GM19240 (cell line): ENCODE results near the gene DUSP1.

Source experiments
- DNase-seq: peaks from one replicate; pipeline ENCODE4 v3.0.0; 2011; ENCODE audit warnings: low spot score; ENCODE audit not compliant: insufficient read length

The DUSP1 gene

GRCh38 chr5:172762214-172763119 lies 8.5 kb downstream of the DUSP1 start:
- DNase-seq: no peak

- no peak for DNase-seq
Observed at GRCh38 chr5:172760959-172761358, 10.0 kb downstream of the DUSP1 start.

- DNase-seq: no peak
Observed at GRCh38 chr5:172760136-172760535, 10.9 kb downstream of the DUSP1 start.

- DNase-seq: no peak
Observed at GRCh38 chr5:172758834-172759149, 12.2 kb downstream of the DUSP1 start.

GRCh38 chr5:172758077-172758833 lies 12.7 kb downstream of the DUSP1 start:
- DNase-seq: no peak

- no peak for DNase-seq
Observed at GRCh38 chr5:172757394-172758010, 13.5 kb downstream of the DUSP1 start.

GRCh38 chr5:172756764-172757393 lies 14.1 kb downstream of the DUSP1 start:
- DNase-seq: no peak

- no peak for DNase-seq
Observed at GRCh38 chr5:172754596-172755356, 16.2 kb downstream of the DUSP1 start.

GRCh38 chr5:172753101-172753500 lies 17.9 kb downstream of the DUSP1 start:
- no peak for DNase-seq

GRCh38 chr5:172751761-172752510 lies 19.1 kb downstream of the DUSP1 start:
- no peak for DNase-seq

GRCh38 chr5:172749881-172750633 lies 20.9 kb downstream of the DUSP1 start:
- DNase-seq: no peak

- DNase-seq: no peak
Observed at GRCh38 chr5:172749076-172749475, 21.9 kb downstream of the DUSP1 start.

- DNase-seq: no peak
Observed at GRCh38 chr5:172748341-172748843, 22.6 kb downstream of the DUSP1 start.

GRCh38 chr5:172747471-172747870 lies 23.5 kb downstream of the DUSP1 start:
- DNase-seq: no peak

GRCh38 chr5:172746725-172747124 lies 24.3 kb downstream of the DUSP1 start:
- DNase-seq: no peak

- DNase-seq: no peak
Observed at GRCh38 chr5:172745838-172746237, 25.2 kb downstream of the DUSP1 start.

GRCh38 chr5:172745406-172745805 lies 25.6 kb downstream of the DUSP1 start:
- DNase-seq: no peak

- no peak for DNase-seq
Observed at GRCh38 chr5:172744123-172745104, 26.6 kb downstream of the DUSP1 start.
